NCI-H748 (cell line): ENCODE results near the gene ACOT13.
A peak's percentile ranks its signal among the peaks of the same experiment; 100 is the strongest.
"Not testable (repeated sequence)": the region's sequence is repeated elsewhere in the genome, so short reads cannot be mapped to it uniquely, and the experiment has no call there.

Experiments used
- DNase-seq: peaks from one replicate; lab custom pipeline; 2025; ENCODE audit not compliant: unreplicated experiment; lab: John Stamatoyannopoulos, UW

Gene ACOT13

GRCh38 chr6:24692003-24692402, 25.1 kb downstream of the ACOT13 start:
- DNase-seq = no peak

GRCh38 chr6:24692415-24692814, 25.5 kb downstream of the ACOT13 start:
- DNase-seq = no peak

GRCh38 chr6:24692848-24693592, 26.1 kb downstream of the ACOT13 start:
- no peak for DNase-seq

- peak; percentile 27 for DNase-seq
These were observed 27.3 kb downstream of the ACOT13 start for GRCh38 chr6:24694198-24694597.

GRCh38 chr6:24695635-24696034, 28.8 kb downstream of the ACOT13 start:
- DNase-seq = peak; percentile 66

GRCh38 chr6:24696097-24696496, 29.2 kb downstream of the ACOT13 start:
- DNase-seq = no peak

GRCh38 chr6:24699521-24700359, 32.9 kb downstream of the ACOT13 start:
- DNase-seq = no peak

GRCh38 chr6:24702720-24703282, 35.9 kb downstream of the ACOT13 start:
- no peak for DNase-seq

- DNase-seq = no peak
These were observed 37.6 kb downstream of the ACOT13 start for GRCh38 chr6:24704468-24704867.

GRCh38 chr6:24708612-24709011, 41.7 kb downstream of the ACOT13 start:
- DNase-seq = no peak

GRCh38 chr6:24709014-24709711, 42.3 kb downstream of the ACOT13 start:
- no peak for DNase-seq

- DNase-seq = no peak
These were observed 43.8 kb downstream of the ACOT13 start for GRCh38 chr6:24710519-24711303.

GRCh38 chr6:24716602-24717148, 49.8 kb downstream of the ACOT13 start:
- not testable (repeated sequence) for DNase-seq

- DNase-seq = no peak
These were observed 51.7 kb downstream of the ACOT13 start for GRCh38 chr6:24718449-24719124.

GRCh38 chr6:24719125-24719971, 52.5 kb downstream of the ACOT13 start, which contains the start of gene C6orf62:
TSS of gene C6orf62 (minus strand) at chr6:24719154. CDS start at chr6:24718668, 486 bp downstream.
- peak; percentile 56 for DNase-seq

- DNase-seq = peak; percentile 66
These were observed 53.3 kb downstream of the ACOT13 start for GRCh38 chr6:24720131-24720603.

- peak; percentile 100 for DNase-seq
These were observed 54.0 kb downstream of the ACOT13 start for GRCh38 chr6:24720604-24721460.
